GM19395 (cell line): ENCODE data around the gene CNOT6.

Source experiments
- ATAC-seq: cut with Tn5 transposase; IDR thresholded peaks from one replicate; pipeline ENCODE4 v1.9.1; 2021; ENCODE audit warnings: mild to moderate bottlenecking, moderate library complexity; ENCODE audit not compliant: unreplicated experiment

CNOT6 gene

GRCh38 chr5:180558232-180558631 is 64.1 kb downstream of the CNOT6 start:
- no peak for ATAC-seq

GRCh38 chr5:180563994-180564393 is 69.8 kb downstream of the CNOT6 start:
- no peak for ATAC-seq

DNA sequence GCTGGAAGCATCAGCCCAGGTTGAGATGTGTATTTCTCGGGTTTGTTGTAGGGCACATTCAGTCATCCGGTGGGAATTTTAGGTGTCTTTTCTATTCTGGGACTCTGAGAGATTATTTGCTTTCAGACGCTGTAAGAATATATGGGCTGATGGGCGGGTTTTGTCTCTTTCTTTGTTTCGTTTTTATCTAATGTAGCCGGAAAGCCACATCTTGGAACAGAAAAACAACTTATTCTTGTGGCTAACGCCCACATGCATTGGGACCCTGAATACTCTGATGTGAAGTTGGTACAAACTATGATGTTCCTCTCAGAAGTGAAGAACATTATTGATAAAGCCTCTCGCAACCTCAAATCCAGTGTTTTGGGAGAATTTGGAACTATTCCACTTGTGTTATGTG is 74.7 kb downstream of the CNOT6 start:
- ATAC-seq: no peak

DNA sequence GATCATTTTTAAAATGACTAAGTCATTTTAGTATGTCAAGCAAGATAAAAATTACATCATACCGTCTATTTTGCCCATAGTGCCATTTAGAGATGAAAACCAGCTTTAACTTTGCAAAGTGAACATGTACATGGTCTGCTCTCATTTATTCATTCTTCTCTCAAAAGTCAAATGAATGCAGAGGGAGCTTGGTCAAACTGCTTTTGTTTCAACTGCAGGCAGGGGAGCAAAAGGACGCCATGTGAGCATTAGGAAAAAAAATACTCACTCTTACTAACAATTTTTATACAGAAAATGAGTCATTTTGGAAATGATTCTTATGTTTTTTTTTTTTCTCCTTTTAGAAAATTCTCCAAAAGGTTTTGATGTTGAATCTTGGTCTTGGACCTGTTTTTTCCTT is 81.4 kb downstream of the CNOT6 start:
- ATAC-seq: no peak

- ATAC-seq: no peak
Measured at GRCh38 chr5:180580681-180581080, 86.5 kb downstream of the CNOT6 start.

GRCh38 chr5:180583738-180584137 is 89.6 kb downstream of the CNOT6 start:
- ATAC-seq: no peak

- no peak for ATAC-seq
Measured at GRCh38 chr5:180586204-180586603, 92.0 kb downstream of the CNOT6 start.

GRCh38 chr5:180586870-180587269 is 92.7 kb downstream of the CNOT6 start:
- ATAC-seq: no peak

GRCh38 chr5:180589771-180590542 is 95.8 kb downstream of the CNOT6 start:
- ATAC-seq: no peak

GRCh38 chr5:180590543-180591310 is 96.5 kb downstream of the CNOT6 start:
- ATAC-seq: no peak

- ATAC-seq: no peak
Measured at GRCh38 chr5:180591311-180591887, 97.2 kb downstream of the CNOT6 start, which contains the start of gene SCGB3A1. Gene SCGB3A1, minus strand, starts transcription at chr5:180591499. Its CDS starts 37 bp downstream, at chr5:180591462.

DNA sequence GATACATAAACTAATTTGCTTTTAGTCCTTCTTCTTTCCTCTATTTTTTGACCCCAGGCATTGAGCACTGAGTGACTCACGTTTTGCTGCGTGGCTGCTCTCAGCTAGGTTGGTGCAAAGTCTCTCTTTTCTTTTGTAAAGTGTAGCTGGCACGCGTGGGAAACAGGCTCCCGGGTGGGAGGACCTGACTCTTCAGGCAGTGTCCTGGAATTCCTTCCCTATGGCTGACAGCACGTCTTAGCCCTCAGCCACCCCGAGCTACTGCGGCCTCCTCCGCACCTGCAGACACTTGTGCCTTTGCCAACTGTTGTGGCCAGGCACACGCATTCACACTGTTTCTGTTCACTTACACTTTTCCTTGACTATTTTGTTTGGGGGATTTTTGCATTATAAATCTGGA is 98.0 kb downstream of the CNOT6 start:
- ATAC-seq: no peak

DNA sequence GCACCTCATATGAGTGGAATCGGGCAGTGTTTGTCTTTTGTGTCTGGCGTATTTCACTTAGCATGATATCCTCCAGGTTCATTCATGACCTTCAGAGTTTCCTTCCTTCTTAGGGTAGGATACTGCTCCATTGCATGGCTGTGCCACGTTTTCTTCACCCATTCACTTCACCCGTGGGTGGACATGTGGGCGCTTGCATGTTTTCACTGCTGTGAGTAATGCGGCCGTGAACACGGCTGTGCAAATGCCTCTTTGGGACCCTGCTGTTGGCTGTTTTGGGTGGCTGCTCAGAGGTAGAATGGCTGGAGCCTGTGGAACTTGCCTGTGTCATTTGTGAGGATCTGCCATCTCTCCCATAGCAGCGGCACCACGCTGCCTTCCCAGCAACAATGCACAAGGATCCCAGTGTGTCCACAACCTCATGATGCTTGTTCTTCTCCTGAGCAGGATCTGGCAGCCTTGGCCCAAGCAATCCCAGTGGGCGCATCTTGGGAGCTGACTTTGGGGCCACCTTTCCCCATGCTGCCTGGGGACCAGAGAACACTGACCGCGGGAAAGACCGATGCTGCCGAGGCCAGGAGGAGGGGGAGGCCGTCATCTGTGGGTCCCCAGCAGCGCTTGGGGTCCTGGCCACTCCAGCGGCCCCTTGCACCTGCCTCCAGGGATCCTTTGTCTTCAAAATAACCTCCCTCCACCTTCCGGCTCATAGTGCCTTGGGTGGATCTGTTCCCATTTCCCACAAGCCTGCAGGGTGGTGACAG is 99.4 kb downstream of the CNOT6 start:
- ATAC-seq: no peak

- ATAC-seq: no peak
Measured at GRCh38 chr5:180594311-180595045, 100.3 kb downstream of the CNOT6 start.

- no peak for ATAC-seq
Measured at GRCh38 chr5:180595046-180595379, 100.8 kb downstream of the CNOT6 start.

GRCh38 chr5:180595381-180596114 is 101.4 kb downstream of the CNOT6 start:
- ATAC-seq: no peak

DNA sequence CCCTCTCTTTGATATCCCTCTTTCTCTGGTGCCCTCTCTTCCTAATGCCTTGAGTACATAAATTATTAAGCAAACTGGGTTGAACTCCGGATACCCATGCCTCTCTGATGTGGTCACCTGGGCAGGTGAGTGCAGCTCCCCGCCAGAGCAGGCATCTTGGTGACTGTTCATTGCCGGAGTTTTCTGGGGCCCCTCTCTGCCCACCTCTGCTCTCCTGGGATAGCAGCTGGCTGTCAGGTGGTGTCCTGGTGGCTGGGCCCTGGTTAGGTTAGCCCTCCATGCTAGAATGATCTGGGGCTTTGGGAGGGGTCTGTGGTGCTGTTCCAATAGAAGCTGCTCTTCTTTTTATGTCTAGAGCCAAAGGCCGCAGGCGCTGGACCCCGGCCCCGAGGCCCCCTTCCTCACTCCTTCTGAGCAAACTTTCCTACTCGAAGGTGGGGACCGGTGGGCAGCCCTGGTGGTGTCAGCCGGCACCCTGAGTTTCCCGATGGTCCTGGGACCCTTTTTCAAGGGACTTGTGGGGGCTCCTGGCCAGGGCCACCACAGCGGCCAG is 102.0 kb downstream of the CNOT6 start:
- no peak for ATAC-seq

GRCh38 chr5:180596668-180597231 is 102.6 kb downstream of the CNOT6 start:
- ATAC-seq: no peak

DNA sequence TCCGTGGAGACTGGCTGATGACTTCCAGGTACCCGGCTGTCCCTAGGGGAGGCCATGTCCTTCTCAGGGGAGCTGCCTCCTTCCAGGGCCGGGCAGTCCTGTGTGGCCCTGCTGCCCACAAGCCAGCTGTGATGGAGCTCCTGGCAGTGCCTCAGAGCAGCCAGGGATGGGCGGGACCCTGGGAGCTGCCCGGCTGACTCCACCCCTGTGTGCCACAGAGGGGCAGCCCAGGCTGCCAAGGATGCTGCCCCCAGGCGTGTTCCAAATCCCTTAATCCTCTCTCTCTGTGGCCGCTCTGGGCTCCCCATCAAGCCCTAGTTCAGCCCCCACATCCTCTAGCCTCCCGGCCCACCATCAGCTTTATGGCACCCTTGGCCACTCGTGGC is 104.1 kb downstream of the CNOT6 start:
- no peak for ATAC-seq
